CD1c-positive myeloid dendritic cell (primary cell): ENCODE data around the gene NUP188.

Experiments
- DNase-seq: peaks from one replicate; pipeline ENCODE4 v3.0.0-alpha.2; 2016; ENCODE audit errors: extremely low spot score

The NUP188 gene

GRCh38 chr9:128947527-128948301, at the start of gene NUP188, which contains the start of gene DOLK:
TSS of gene NUP188 (plus strand) at chr9:128947699. CDS start at chr9:128947720, 21 bp downstream.
TSS of gene DOLK (minus strand) at chr9:128947603. CDS start at chr9:128947303, 300 bp downstream.
- DNase-seq = peak; percentile 100

GRCh38 chr9:128898382-128898781, 49.1 kb upstream of the NUP188 start:
- no peak for DNase-seq

- no peak for DNase-seq
Measured at GRCh38 chr9:128898845-128899565, 48.5 kb upstream of the NUP188 start.

GRCh38 chr9:128899566-128900322, 47.8 kb upstream of the NUP188 start:
- DNase-seq = peak; percentile 66

GRCh38 chr9:128901379-128901778, 46.1 kb upstream of the NUP188 start:
- DNase-seq = no peak

GRCh38 chr9:128901822-128902221, 45.7 kb upstream of the NUP188 start:
- DNase-seq = no peak

GRCh38 chr9:128902351-128903078, 45.0 kb upstream of the NUP188 start:
- DNase-seq = peak; percentile 52

GRCh38 chr9:128903079-128903461, 44.4 kb upstream of the NUP188 start:
- DNase-seq = no peak

GRCh38 chr9:128903871-128904620, 43.5 kb upstream of the NUP188 start:
- no peak for DNase-seq

GRCh38 chr9:128905964-128906363, 41.5 kb upstream of the NUP188 start:
- DNase-seq = no peak

- no peak for DNase-seq
Measured at GRCh38 chr9:128906741-128907140, 40.8 kb upstream of the NUP188 start.

GRCh38 chr9:128908372-128908771, 39.1 kb upstream of the NUP188 start:
- no peak for DNase-seq

GRCh38 chr9:128909859-128910258, 37.6 kb upstream of the NUP188 start:
- no peak for DNase-seq

- no peak for DNase-seq
Measured at GRCh38 chr9:128910906-128911305, 36.6 kb upstream of the NUP188 start.

- DNase-seq = no peak
Measured at GRCh38 chr9:128911529-128912035, 35.9 kb upstream of the NUP188 start.

GRCh38 chr9:128912270-128912853, 35.1 kb upstream of the NUP188 start:
- DNase-seq = peak; percentile 64

GRCh38 chr9:128913048-128913900, 34.2 kb upstream of the NUP188 start:
- no peak for DNase-seq

GRCh38 chr9:128913995-128914772, 33.3 kb upstream of the NUP188 start:
- DNase-seq = peak; percentile 26

GRCh38 chr9:128916204-128916603, 31.3 kb upstream of the NUP188 start:
- no peak for DNase-seq
